GM19397 (cell line): ENCODE results near the gene ZNF69.
"Not testable (repeated sequence)": the region's sequence is repeated elsewhere in the genome, so short reads cannot be mapped to it uniquely, and the experiment has no call there.

ENCODE experiments used
- ATAC-seq: cut with Tn5 transposase; IDR thresholded peaks from one replicate; pipeline ENCODE4 v1.9.1; 2021; ENCODE audit warnings: mild to moderate bottlenecking, moderate library complexity; ENCODE audit not compliant: unreplicated experiment

The ZNF69 gene

GRCh38 chr19:11890634-11891033 is 3.1 kb downstream of the ZNF69 start:
- no peak for ATAC-seq

- ATAC-seq = no peak
Measured at GRCh38 chr19:11894851-11895250, 7.3 kb downstream of the ZNF69 start.

GRCh38 chr19:11902228-11902627 is 14.6 kb downstream of the ZNF69 start:
- ATAC-seq = no peak

DNA sequence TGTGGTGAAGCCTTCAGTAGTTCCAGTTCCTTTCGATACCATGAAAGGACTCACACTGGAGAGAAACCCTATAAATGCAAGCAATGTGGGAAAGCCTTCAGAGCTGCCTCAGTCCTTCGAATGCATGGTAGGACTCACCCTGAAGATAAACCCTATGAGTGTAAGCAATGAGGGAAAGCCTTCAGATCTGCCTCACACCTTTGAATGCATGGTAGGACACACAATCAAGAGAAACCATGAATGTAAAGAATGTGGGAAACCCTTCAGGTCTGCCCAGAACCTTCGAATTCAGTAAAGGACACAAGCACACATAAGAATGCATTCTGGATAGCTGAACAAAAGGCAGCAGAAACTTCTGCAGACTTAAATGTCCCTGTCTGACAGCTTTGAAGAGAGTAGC is 18.3 kb downstream of the ZNF69 start:
- ATAC-seq = no peak

GRCh38 chr19:11911937-11912336 is 24.4 kb downstream of the ZNF69 start:
- ATAC-seq = not testable (repeated sequence)

- ATAC-seq = not testable (repeated sequence)
Measured at GRCh38 chr19:11914417-11915051, 27.0 kb downstream of the ZNF69 start.

- ATAC-seq = no peak
Measured at GRCh38 chr19:11921852-11922495, 34.4 kb downstream of the ZNF69 start.

GRCh38 chr19:11924886-11925650 is 37.5 kb downstream of the ZNF69 start, which contains the start of gene ZNF700:
Gene ZNF700, plus strand, starts transcription at chr19:11925107. Its CDS starts 104 bp downstream, at chr19:11925211.
- peak; percentile 70 for ATAC-seq

- ATAC-seq = not testable (repeated sequence)
Measured at GRCh38 chr19:11925651-11926187, 38.1 kb downstream of the ZNF69 start.

GRCh38 chr19:11927227-11927626 is 39.6 kb downstream of the ZNF69 start:
- ATAC-seq = no peak

DNA sequence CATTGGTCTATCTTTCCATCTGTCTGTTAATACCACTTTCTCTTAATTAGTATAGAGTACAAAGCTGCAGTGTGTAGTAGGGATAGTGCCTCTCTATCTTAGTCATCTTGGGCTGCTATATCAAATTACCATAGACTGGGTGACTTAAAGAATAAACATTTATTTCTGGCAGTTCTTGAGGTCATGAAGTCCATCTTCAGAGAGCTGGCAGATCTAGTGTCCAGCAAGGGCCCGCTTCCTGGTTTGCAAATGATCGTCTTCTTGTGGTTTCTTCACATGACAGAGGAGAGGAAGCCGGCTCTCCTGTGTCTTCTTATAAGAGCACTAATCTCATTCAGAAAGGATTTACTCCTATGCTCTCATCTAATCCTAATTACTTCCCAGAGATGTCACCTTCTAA is 43.5 kb downstream of the ZNF69 start:
- ATAC-seq = no peak

- no peak for ATAC-seq
Measured at GRCh38 chr19:11931513-11931912, 43.9 kb downstream of the ZNF69 start.

GRCh38 chr19:11935829-11936228 is 48.2 kb downstream of the ZNF69 start:
- ATAC-seq = not testable (repeated sequence)

DNA sequence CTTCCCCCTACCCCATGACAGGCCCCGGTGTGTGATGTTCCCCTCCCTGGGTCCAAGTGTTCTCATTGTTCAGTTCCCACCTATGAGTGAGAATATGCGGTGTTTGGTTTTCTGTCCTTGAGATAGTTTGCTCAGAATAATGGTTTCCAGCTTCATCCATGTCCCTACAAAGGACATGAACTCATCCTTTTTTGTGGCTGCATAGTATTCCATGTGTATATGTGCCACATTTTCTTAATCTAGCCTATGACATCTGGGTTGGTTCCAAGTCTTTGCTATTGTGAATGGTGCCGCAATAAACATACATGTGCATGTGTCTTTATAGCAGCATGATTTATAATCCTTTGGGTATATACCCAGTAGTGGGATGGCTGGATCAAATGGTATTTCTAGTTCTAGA is 50.8 kb downstream of the ZNF69 start:
- ATAC-seq = not testable (repeated sequence)

DNA sequence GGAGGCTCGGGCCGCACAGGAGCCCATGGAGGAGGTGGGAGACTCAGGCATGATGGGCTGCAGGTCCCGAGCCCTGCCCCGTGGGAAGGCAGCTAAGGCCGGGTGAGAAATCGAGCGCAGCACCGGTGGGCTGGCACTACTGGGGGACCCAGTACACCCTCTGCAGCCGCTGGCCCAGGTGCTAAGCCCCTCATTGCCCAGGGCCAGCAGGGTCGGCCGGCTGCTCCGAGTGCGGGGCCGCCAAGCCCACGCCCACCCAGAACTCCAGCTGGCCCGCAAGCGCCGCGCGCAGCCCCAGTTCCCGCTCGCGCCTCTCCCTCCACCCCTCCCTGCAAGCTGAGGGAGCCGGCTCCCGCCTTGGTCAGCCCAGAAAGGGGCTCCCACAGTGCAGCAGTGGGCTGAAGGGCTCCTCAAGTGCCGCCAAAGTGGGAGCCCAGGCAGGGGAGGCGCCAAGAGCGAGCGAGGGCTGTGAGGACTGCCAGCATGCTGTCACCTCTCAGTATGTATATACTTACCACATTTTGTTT is 53.8 kb downstream of the ZNF69 start:
- not testable (repeated sequence) for ATAC-seq

DNA sequence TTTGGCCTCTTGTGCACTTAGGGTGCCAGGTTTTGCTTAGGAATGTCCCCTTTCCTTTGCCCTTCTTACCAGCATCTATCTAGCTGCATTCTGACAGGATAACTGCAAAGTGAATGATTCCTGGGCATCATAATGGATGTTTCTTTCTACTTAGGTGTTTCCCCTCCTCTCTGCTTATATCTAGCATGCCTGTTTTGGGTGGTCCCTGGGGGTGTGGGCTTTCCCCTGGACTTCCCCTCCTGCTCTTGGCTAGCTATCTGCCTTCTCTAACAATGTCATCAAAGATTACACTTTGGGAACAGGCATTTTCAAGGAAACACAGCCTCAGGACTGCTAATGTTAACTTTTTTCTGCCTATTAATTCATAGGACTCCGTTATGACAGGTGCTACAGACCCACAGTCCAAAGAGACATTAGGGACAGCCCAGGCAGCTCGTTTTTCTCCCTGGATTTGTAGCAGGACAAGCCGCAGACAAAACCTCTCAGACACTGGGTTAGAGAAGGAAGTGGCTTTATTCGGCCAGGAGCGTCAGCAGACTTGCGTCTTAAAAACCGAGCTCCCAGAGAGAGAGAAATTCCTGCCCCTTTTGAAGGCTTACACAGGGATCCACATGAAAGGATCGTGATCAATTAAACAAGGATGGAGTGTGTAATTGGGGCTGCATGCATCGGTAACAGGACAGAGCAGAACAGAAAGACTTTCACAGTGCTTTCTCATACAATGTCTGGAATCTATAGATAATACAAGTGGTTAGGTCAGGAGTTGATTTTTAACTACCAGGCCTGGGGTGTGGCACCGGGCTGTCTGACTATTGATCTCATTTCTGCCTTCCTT is 54.6 kb downstream of the ZNF69 start:
- ATAC-seq = no peak

DNA sequence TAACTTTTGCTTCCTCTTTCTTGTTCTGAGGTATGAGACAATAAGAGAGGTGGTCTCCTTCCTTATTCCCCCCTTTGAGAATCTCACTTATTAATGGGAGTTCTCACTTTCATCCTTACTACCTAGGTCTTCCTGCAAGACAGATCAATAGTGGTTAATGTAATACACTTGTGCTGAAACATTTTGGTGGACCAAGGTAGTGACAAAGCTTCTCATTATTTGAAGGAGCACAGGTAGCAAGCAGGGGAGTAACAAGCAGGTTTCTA is 55.2 kb downstream of the ZNF69 start:
- ATAC-seq = no peak

DNA sequence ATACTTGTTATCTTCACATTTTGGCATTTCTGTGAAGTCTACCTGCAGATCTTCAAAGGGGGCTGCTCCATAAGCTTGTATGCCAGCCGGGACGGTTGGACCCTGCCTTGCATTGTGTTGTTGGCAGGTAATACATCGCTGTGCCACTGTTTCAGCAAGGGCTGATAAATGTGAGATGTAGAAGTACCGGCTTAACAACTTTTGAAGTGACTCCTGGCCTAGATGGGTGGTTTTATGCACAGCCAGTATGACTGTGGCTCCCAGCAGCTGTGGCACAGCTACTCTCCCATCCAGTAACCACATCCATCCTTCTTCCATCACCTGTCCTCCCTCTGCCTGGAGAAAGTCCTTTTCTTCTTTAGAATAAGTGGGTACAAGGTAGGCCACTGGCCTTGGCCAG is 57.1 kb downstream of the ZNF69 start:
- no peak for ATAC-seq

DNA sequence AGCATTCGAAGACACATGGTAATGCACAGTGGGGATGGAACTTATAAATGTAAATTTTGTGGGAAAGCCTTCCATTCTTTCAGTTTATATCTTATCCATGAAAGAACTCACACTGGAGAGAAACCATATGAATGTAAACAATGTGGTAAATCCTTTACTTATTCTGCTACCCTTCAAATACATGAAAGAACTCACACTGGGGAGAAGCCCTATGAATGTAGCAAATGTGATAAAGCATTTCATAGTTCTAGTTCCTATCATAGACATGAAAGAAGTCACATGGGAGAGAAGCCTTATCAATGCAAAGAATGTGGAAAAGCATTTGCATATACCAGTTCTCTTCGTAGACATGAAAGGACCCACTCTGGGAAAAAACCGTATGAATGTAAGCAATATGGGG is 61.1 kb downstream of the ZNF69 start:
- ATAC-seq = no peak

- ATAC-seq = no peak
Measured at GRCh38 chr19:11949201-11949600, 61.6 kb downstream of the ZNF69 start.

DNA sequence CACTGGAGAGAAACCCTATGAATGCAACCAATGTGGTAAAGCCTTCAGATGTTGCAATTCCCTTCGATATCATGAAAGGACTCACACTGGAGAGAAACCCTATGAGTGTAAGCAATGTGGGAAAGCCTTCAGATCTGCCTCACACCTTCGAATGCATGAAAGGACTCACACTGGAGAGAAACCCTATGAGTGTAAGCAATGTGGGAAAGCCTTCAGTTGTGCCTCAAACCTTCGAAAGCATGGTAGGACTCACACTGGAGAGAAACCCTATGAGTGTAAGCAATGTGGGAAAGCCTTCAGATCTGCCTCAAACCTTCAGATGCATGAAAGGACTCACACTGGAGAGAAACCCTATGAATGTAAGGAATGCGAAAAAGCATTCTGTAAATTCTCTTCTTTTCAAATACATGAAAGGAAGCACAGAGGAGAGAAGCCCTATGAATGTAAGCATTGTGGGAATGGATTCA is 62.1 kb downstream of the ZNF69 start:
- ATAC-seq = not testable (repeated sequence)
